Measurements from ENCODE around the gene DYNC1LI1. TPM values are rescaled to one million over a fixed set of nuclear protein-coding genes. Genes with fewer than 3 reads are reported as not detected.

DYNC1LI1 gene
- total RNA-seq, 4 donors from 2014 or later, result 15.3 to 26.4 (median 19.4) TPM

DNA sequence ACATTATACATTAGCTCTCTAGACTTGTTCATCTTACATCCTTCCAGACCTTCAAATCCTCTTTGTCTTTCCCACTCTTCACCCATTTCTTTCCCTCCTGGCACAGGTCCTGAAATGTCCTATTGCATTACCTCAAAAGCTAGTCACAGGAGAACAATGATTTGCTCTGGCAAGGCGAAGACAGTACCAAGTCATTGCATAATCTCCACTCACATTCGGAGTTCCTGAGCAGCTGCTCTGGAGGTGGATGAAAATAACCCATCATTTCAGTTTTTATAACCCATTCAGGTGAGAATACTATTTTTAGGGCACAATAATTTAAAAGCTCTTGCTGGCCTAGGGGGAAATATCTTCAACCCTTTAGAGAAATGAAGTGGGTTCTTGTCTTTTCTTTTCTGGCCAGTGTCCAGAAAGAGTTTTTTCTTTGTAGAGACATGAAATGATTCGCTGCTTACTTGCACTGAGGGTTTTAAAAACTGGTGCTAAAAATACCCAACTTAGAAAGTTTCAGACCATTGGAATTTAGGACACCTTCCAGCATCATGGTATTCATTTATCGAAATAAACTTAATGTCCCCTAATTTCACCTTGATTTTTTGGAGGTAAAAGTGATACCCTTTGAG, 23.4 kb upstream of the DYNC1LI1 start:
- no peak overlapping the region for H3K27ac ChIP-seq
- no peaks in the 10 kb centered on the region for H3K4me1 ChIP-seq
- no peaks in the 10 kb centered on the region for H3K9me3 ChIP-seq
- H3K27me3 ChIP-seq, result no peaks in the 10 kb centered on the region
- H3K36me3 ChIP-seq, result no peaks in the 10 kb centered on the region
- no peak overlapping the region for H3K4me3 ChIP-seq
- no peak for DNase-seq
- TF ChIP-seq, protein P1, sequence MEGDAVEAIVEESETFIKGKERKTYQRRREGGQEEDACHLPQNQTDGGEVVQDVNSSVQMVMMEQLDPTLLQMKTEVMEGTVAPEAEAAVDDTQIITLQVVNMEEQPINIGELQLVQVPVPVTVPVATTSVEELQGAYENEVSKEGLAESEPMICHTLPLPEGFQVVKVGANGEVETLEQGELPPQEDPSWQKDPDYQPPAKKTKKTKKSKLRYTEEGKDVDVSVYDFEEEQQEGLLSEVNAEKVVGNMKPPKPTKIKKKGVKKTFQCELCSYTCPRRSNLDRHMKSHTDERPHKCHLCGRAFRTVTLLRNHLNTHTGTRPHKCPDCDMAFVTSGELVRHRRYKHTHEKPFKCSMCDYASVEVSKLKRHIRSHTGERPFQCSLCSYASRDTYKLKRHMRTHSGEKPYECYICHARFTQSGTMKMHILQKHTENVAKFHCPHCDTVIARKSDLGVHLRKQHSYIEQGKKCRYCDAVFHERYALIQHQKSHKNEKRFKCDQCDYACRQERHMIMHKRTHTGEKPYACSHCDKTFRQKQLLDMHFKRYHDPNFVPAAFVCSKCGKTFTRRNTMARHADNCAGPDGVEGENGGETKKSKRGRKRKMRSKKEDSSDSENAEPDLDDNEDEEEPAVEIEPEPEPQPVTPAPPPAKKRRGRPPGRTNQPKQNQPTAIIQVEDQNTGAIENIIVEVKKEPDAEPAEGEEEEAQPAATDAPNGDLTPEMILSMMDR (IDR thresholded peaks at IDR 0.05), result no peak

DNA sequence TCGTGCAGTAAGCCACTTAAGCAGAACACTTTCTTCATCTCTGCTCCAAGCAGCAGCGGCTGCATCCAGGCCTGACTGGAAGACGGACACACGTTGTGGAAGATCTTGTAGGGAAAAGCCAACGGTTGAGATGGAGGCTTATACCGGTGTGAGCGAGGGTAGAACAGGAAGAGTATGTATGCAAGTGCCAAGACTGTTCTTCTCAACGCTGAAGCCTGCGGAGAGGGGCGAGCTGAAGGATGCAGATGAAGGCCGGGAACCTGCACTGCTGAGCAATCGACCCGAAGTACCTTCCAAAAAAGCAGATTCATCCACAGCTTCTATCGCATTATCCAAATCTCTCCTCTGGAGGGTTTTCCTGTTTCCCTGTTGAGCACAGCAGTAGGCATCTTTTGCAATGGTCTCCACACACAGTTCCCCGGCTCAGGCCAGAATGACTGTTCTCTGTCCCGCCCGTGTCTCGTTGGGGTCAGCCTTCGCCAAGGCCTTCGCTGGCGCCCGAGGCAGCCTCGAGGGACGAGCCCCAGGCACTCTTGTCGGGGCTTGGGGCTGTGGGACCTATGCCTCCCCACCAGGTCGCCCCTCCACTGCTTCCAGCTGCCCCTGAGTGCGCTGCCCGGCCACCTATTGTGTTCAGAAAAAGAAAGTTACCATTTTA, 22.2 kb upstream of the DYNC1LI1 start:
- H3K9me3 ChIP-seq, result no peaks in the 10 kb centered on the region
- no peaks in the 10 kb centered on the region for H3K4me1 ChIP-seq
- DNase-seq, result no peak
- H3K27me3 ChIP-seq, result no peaks in the 10 kb centered on the region
- no peak for TF ChIP-seq POLR2A (IDR thresholded peaks at IDR 0.05)
- TF ChIP-seq, protein P1 (IDR thresholded peaks at IDR 0.05), result no peak
- H3K27ac ChIP-seq, result no peak overlapping the region
- no peaks in the 10 kb centered on the region for H3K36me3 ChIP-seq
- no peak overlapping the region for H3K4me3 ChIP-seq

DNA sequence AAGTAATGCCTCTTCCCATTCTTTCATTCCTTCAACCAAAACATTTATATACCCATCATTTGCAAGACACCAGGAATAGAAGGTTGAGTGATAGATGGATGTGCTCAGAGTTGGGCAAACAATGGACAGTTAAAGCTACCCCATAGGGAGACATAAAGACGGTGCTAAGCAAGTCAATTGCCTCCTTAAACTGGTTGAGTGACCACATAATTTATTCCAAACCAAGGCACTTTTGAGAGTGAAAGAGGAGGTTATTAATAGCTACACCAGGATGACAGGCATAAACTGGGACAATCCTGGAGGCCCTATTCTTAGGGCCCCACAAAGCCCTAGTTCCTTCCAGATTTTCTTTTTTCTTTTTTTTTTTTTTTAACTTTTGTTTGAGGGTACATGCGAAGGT, 21.4 kb upstream of the DYNC1LI1 start:
- Histone ChIP-seq H3K9me3 (no peaks in the 10 kb centered on the region), H3K4me1 (no peaks in the 10 kb centered on the region), H3K27ac (no peak overlapping the region), H3K36me3 (no peaks in the 10 kb centered on the region), H3K4me3 (no peak overlapping the region), H3K27me3 (no peaks in the 10 kb centered on the region)
- no peak for DNase-seq
- no peak for TF ChIP-seq POLR2A (IDR thresholded peaks at IDR 0.05)
- TF ChIP-seq, protein P1 (IDR thresholded peaks at IDR 0.05), result no peak

DNA sequence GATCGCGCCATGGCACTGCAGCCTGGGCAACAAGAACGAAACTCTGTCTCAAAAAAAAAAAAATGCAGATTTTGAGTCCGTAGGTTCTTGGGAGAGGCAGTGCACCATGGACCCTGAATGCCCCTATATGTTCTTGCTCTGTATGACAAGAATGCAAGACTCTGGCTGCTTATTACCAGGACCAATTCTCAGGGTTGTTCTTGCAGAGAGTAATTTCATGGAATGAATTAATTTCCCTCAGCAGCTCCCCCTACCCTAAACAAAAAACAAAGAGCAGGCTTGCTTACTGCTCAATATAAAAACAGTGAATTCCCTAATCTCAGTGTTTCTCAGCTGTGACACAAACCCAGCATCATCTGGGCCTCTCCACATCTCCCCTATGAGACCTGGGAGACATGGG, 20.5 kb upstream of the DYNC1LI1 start:
- H3K27ac ChIP-seq, result no peak overlapping the region
- no peak overlapping the region for H3K4me3 ChIP-seq
- H3K4me1 ChIP-seq, result no peaks in the 10 kb centered on the region
- no peak for DNase-seq
- no peaks in the 10 kb centered on the region for H3K27me3 ChIP-seq
- H3K36me3 ChIP-seq, result no peaks in the 10 kb centered on the region
- no peaks in the 10 kb centered on the region for H3K9me3 ChIP-seq
- no peak for TF ChIP-seq POLR2A (IDR thresholded peaks at IDR 0.05)
- TF ChIP-seq, protein P1 (IDR thresholded peaks at IDR 0.05), result no peak

DNA sequence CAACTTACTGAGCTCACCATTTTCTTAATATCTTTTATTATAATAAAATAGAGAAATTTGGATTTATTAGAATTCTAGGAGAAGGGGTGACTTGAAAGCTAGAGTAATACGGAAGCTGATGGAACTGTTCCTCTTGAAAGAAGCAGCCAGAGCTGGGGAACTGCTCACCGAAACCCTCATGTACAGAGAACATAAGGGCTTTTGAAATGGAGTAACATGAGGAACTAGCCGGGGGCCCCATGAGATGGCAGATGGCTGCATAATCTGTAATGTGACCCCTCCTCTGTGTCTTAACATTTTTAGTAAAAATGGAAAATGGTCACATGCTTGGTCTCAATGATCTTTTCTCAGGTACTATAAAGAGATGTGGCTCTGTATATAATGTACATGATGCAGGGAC, 15.7 kb upstream of the DYNC1LI1 start:
- no peak for TF ChIP-seq POLR2A (IDR thresholded peaks at IDR 0.05)
- TF ChIP-seq, protein P1 (IDR thresholded peaks at IDR 0.05), result no peak
- H3K27ac ChIP-seq, result no peak overlapping the region
- H3K9me3 ChIP-seq, result no peaks in the 10 kb centered on the region
- no peaks in the 10 kb centered on the region for H3K4me1 ChIP-seq
- no peak overlapping the region for H3K4me3 ChIP-seq
- no peaks in the 10 kb centered on the region for H3K27me3 ChIP-seq
- DNase-seq, result no peak
- no peaks in the 10 kb centered on the region for H3K36me3 ChIP-seq

Measured in Peyer's patch (tissue), 4 donors.